ENCODE results near the gene SIGLEC15. TPM values are rescaled to one million over a fixed set of nuclear protein-coding genes. Genes with fewer than 3 reads are reported as not detected.
"Not testable (repeated sequence)": the region's sequence is repeated elsewhere in the genome, so short reads cannot be mapped to it uniquely, and the experiment has no call there.

The SIGLEC15 gene
- under 1 TPM; 0.03 to 0.13 (median 0.11) TPM for polyA plus RNA-seq

GRCh38 chr18:45825258-45826044, at the start of gene SIGLEC15:
Gene SIGLEC15 (plus strand): TSS chr18:45825675. CDS start chr18:45825729, 54 bp downstream.
- no peak within 1 kb of the TSS for H3K27ac ChIP-seq (ENCODE audit: low read depth, low read length)
- WGBS, 3 donors = 41 to 73% (median 50%) methylated on average over 12 of the region's 12 CpGs

GRCh38 chr18:45775743-45776142, 49.7 kb upstream of the SIGLEC15 start:
- 43 to 48% (median 47%) methylated on average over 8 of the region's 8 CpGs for WGBS, 3 donors
- H3K27ac ChIP-seq (ENCODE audit: low read depth, low read length) = no peak overlapping the region

- no peak overlapping the region for H3K27ac ChIP-seq (ENCODE audit: low read depth, low read length)
- WGBS, 3 donors = 60 to 79% (median 67%) methylated on average over 1 of the region's 1 CpG
Observed at GRCh38 chr18:45777393-45777792, 48.1 kb upstream of the SIGLEC15 start.

GRCh38 chr18:45780568-45780967, 44.9 kb upstream of the SIGLEC15 start:
- no peak overlapping the region for H3K27ac ChIP-seq (ENCODE audit: low read depth, low read length)

GRCh38 chr18:45782662-45783061, 42.8 kb upstream of the SIGLEC15 start:
- 68 to 83% (median 83%) methylated on average over 1 of the region's 1 CpG for WGBS, 3 donors
- no peak overlapping the region for H3K27ac ChIP-seq (ENCODE audit: low read depth, low read length)

More at GRCh38 chr18:45780568-45780967, 44.9 kb upstream of the SIGLEC15 start:
- 31 to 60% (median 47%) methylated on average over 2 of the region's 2 CpGs for WGBS, 3 donors

- no peak overlapping the region for H3K27ac ChIP-seq (ENCODE audit: low read depth, low read length)
- WGBS, 3 donors = 68 to 77% (median 70%) methylated on average over 9 of the region's 9 CpGs
Observed at GRCh38 chr18:45783097-45784075, 42.1 kb upstream of the SIGLEC15 start.

- no peak overlapping the region for H3K27ac ChIP-seq (ENCODE audit: low read depth, low read length)
- WGBS, 3 donors = 36 to 58% (median 47%) methylated on average over 4 of the region's 4 CpGs
Observed at GRCh38 chr18:45785134-45785533, 40.3 kb upstream of the SIGLEC15 start.

- WGBS, 3 donors = 91 to 92% (median 92%) methylated on average over 3 of the region's 3 CpGs
- H3K27ac ChIP-seq (ENCODE audit: low read depth, low read length) = no peak overlapping the region
Observed at GRCh38 chr18:45786941-45787340, 38.5 kb upstream of the SIGLEC15 start.

GRCh38 chr18:45787346-45787745, 38.1 kb upstream of the SIGLEC15 start:
- H3K27ac ChIP-seq (ENCODE audit: low read depth, low read length) = no peak overlapping the region
- 94 to 100% (median 100%) methylated on average over 1 of the region's 1 CpG for whole genome bisulfite sequencing, 3 donors

GRCh38 chr18:45788861-45789260, 36.6 kb upstream of the SIGLEC15 start:
- WGBS, 3 donors = 79 to 90% (median 82%) methylated on average over 3 of the region's 3 CpGs
- H3K27ac ChIP-seq (ENCODE audit: low read depth, low read length) = no peak overlapping the region

- WGBS, 3 donors = 80 to 84% (median 81%) methylated on average over 5 of the region's 5 CpGs
- no peak overlapping the region for H3K27ac ChIP-seq (ENCODE audit: low read depth, low read length)
Observed at GRCh38 chr18:45792506-45793263, 32.8 kb upstream of the SIGLEC15 start.

GRCh38 chr18:45793264-45793965, 32.1 kb upstream of the SIGLEC15 start:
- H3K27ac ChIP-seq (ENCODE audit: low read depth, low read length) = no peak overlapping the region
- WGBS, 3 donors = 53 to 63% (median 58%) methylated on average over 4 of the region's 4 CpGs

- H3K27ac ChIP-seq (ENCODE audit: low read depth, low read length) = no peak overlapping the region
- 63 to 96% (median 80%) methylated on average over 1 of the region's 1 CpG for WGBS, 3 donors
Observed at GRCh38 chr18:45801416-45802004, 24.0 kb upstream of the SIGLEC15 start.

GRCh38 chr18:45802814-45803492, 22.5 kb upstream of the SIGLEC15 start:
- WGBS, 3 donors = 74 to 86% (median 80%) methylated on average over 2 of the region's 2 CpGs
- no peak overlapping the region for H3K27ac ChIP-seq (ENCODE audit: low read depth, low read length)

GRCh38 chr18:45805551-45805950, 19.9 kb upstream of the SIGLEC15 start:
- no peak overlapping the region for H3K27ac ChIP-seq (ENCODE audit: low read depth, low read length)

GRCh38 chr18:45806226-45806625, 19.2 kb upstream of the SIGLEC15 start:
- H3K27ac ChIP-seq (ENCODE audit: low read depth, low read length) = no peak overlapping the region
- WGBS, 3 donors = 35 to 69% (median 47%) methylated on average over 2 of the region's 2 CpGs

- 28 to 51% (median 47%) methylated on average over 2 of the region's 2 CpGs for WGBS, 3 donors
Observed at GRCh38 chr18:45807144-45807543, 18.3 kb upstream of the SIGLEC15 start.

More at GRCh38 chr18:45807144-45807543, 18.3 kb upstream of the SIGLEC15 start:
- not testable (repeated sequence) for H3K27ac ChIP-seq (ENCODE audit: low read depth, low read length)
